PFSK-1 (cell line): ENCODE data around the gene PRODH.

ENCODE experiments used
- FOXP2 ChIP-seq: optimal IDR thresholded peaks from 2 replicates; pipeline ENCODE3; 2011; ENCODE audit warnings: borderline replicate concordance, control low read depth, inconsistent platforms; ENCODE audit not compliant: insufficient read depth; ENCODE audit errors: extremely low read length, extremely low read depth
- POLR2AphosphoS5 ChIP-seq: IDR thresholded peaks from 2 replicates; pipeline ENCODE4 v1.6.1; 2012; ENCODE audit warnings: low read depth, mild to moderate bottlenecking, control low read depth, low read length, moderate library complexity
- SIN3A ChIP-seq: IDR thresholded peaks from 2 replicates; pipeline ENCODE4 v1.6.1; 2012; ENCODE audit warnings: mild to moderate bottlenecking, low read length, moderate library complexity, borderline replicate concordance; ENCODE audit not compliant: insufficient read depth
- TAF1 ChIP-seq: IDR thresholded peaks from 2 replicates; pipeline ENCODE4 v1.6.1; 2012; ENCODE audit warnings: low read length, control low read depth, borderline replicate concordance; ENCODE audit not compliant: insufficient read depth
- TF ChIP-seq, protein P1 (sequence below), 2 experiments: IDR thresholded peaks; 2 replicates each; pipeline versions ENCODE4 v1.6.1 to v1.8.0; 2011 to 2012; ENCODE audit warnings: low read depth in 2 of 2, low read length in 2 of 2, control low read depth in 1 of 2, inconsistent platforms in 1 of 2, mild to moderate bottlenecking in 1 of 2, moderate library complexity in 1 of 2; ENCODE audit not compliant: insufficient read depth in 1 of 2

Gene PRODH

DNA sequence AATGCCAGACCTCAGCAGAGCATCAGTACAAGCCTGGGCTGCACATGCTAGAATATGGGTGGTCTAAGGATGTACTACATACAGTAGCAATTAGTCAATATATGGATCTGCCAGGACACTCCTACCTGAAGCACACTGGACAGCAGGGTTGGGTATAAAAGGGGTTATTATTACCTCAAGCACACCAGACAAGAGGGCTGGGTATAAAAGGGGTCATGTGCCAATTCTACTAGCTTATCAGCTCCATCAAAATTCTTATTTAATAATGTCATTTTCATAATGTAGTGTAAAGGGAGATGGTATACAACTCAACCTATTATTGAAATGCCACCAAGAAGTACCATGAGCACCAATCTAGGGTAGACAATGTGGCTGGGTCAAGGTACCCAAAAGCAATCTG is 44.7 kb upstream of the PRODH start:
- TF ChIP-seq TAF1 = no peak
- no peak for TF ChIP-seq SIN3A
- no peak for TF ChIP-seq FOXP2
- no peak for TF ChIP-seq POLR2AphosphoS5
- TF ChIP-seq, protein P1, sequence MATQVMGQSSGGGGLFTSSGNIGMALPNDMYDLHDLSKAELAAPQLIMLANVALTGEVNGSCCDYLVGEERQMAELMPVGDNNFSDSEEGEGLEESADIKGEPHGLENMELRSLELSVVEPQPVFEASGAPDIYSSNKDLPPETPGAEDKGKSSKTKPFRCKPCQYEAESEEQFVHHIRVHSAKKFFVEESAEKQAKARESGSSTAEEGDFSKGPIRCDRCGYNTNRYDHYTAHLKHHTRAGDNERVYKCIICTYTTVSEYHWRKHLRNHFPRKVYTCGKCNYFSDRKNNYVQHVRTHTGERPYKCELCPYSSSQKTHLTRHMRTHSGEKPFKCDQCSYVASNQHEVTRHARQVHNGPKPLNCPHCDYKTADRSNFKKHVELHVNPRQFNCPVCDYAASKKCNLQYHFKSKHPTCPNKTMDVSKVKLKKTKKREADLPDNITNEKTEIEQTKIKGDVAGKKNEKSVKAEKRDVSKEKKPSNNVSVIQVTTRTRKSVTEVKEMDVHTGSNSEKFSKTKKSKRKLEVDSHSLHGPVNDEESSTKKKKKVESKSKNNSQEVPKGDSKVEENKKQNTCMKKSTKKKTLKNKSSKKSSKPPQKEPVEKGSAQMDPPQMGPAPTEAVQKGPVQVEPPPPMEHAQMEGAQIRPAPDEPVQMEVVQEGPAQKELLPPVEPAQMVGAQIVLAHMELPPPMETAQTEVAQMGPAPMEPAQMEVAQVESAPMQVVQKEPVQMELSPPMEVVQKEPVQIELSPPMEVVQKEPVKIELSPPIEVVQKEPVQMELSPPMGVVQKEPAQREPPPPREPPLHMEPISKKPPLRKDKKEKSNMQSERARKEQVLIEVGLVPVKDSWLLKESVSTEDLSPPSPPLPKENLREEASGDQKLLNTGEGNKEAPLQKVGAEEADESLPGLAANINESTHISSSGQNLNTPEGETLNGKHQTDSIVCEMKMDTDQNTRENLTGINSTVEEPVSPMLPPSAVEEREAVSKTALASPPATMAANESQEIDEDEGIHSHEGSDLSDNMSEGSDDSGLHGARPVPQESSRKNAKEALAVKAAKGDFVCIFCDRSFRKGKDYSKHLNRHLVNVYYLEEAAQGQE (IDR thresholded peaks at IDR 0.05; ENCODE audit: insufficient read depth in 1 of 2, low read depth in 2 of 2, low read length in 2 of 2) = no peak

DNA sequence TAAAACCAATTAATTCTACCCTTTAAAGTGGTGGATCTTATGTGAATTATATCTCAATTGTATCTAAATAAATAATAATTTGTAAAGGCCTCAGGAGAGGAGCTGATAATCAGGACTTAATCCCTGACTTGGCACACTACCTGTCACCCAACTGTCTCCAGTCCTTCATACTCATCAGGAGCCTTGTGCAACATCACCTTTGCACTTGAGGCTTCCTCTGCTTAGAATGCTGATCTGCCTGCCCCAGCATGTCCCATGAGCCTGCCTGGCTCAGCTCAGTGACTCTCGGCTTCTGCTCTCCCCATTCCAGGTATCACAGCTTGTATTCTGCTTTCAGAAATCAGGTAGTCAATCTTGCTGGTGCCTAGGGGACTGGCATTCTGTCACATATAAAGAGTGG is 43.9 kb upstream of the PRODH start:
- TF ChIP-seq FOXP2 (no peak), SIN3A (no peak), TAF1 (no peak)
- TF ChIP-seq, protein P1 (IDR thresholded peaks at IDR 0.05; ENCODE audit: insufficient read depth in 1 of 2, low read depth in 2 of 2, low read length in 2 of 2) = no peak

DNA sequence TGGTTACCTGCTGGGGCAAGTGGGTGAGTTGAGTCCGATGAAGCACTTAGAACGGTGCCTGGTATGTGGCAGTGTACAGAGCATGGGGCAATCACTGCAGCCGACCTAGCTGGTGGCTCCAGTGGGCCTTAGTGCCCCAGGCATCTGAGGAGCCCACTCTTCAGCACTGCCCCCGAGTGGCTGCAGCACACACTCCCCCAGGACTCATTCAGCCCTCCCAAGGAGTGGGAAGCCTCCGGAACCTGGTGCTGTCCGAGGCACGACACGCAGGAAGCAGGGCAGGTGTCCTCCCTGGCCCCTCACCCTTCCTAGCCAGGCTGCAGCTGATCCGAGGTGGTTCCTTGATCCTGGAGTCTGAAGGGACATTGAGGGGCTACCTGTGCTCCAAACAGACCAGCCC is 42.4 kb upstream of the PRODH start:
- TF ChIP-seq, protein P1 (IDR thresholded peaks at IDR 0.05; ENCODE audit: insufficient read depth in 1 of 2, low read depth in 2 of 2, low read length in 2 of 2) = no peak
- TF ChIP-seq FOXP2 = no peak

DNA sequence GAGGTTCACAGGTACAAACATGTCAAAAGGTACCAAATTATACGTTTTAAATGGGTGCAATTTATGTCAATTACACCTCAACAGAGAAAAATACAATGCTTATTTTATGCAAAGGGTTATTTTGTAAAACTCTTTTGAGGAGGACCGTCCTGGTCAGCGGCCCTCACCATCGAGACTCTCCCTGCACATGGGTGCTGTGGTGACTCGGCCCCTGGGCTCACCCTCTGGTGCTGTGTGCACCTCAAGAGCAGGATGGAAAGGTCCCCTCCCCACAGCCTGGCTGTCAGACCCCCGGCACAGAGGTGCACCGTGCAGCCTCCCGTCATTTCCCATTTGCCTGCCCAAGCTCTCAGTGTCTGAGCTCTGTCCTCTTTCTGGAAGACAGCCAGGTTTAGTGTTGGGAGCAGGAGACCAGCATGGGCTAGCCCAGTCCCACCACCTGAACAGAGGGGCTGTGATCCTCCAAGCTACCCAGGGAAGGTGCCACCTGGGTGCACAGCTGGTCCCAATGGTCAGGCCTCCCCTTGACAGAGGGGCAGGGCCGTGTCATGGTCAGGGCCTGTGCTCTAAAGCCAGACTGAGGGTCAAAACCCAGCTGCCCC is 41.8 kb upstream of the PRODH start:
- TF ChIP-seq, protein P1 (IDR thresholded peaks at IDR 0.05; ENCODE audit: insufficient read depth in 1 of 2, low read depth in 2 of 2, low read length in 2 of 2) = no peak
- no peak for TF ChIP-seq FOXP2
- TF ChIP-seq TAF1 = no peak
- TF ChIP-seq SIN3A = no peak
- no peak for TF ChIP-seq POLR2AphosphoS5

DNA sequence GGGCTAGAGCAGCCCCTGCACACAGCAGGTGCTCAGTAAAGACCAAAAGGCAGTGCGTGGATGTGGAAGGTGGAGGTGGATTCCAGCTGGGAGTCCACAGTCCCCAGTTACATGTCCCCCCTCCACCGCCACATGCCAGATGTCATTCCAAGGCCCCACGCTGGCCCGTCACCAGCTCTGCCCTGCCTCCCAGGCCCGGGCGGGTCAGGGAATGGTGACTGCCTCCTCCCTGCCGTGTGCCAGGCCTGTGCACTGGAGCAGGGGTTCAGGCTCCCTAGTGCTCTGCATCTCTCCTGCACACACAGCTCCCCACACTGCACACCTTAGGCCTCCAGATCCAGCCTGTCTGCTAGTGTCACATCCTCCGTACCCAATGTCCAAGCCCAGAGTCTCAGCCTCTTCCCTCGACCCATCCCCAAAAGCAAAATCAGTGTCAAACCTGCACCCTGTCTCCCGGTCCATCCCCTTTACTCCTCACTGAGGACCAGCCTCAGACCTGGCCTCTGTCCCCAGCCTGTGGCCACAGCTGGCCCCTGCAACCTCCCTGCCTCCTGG is 40.2 kb upstream of the PRODH start:
- no peak for TF ChIP-seq POLR2AphosphoS5
- TF ChIP-seq FOXP2 = no peak
- no peak for TF ChIP-seq TAF1
- TF ChIP-seq, protein P1 (IDR thresholded peaks at IDR 0.05; ENCODE audit: insufficient read depth in 1 of 2, low read depth in 2 of 2, low read length in 2 of 2) = no peak
- TF ChIP-seq SIN3A = no peak
